ENCODE measurements around the gene CYBA.
"Not testable (repeated sequence)": the region's sequence is repeated elsewhere in the genome, so short reads cannot be mapped to it uniquely, and the experiment has no call there.

Gene CYBA

GRCh38 chr16:88614818-88615580 is 35.9 kb downstream of the CYBA start:
- FAIRE-seq, result no peak
- DNase-seq (ENCODE audit: insufficient read length, low spot score), result no peak
- no peak for TF ChIP-seq CTCF (IDR thresholded peaks at IDR 0.05; ENCODE audit: insufficient read depth, missing control alignments)

- DNase-seq (ENCODE audit: insufficient read length, low spot score) (no peak), FAIRE-seq (no peak)
- no peak for TF ChIP-seq CTCF (IDR thresholded peaks at IDR 0.05; ENCODE audit: insufficient read depth, missing control alignments)
These were observed 36.7 kb downstream of the CYBA start for GRCh38 chr16:88613911-88614817.

GRCh38 chr16:88613293-88613692 is 37.6 kb downstream of the CYBA start:
- no peak for TF ChIP-seq CTCF (IDR thresholded peaks at IDR 0.05; ENCODE audit: insufficient read depth, missing control alignments)

GRCh38 chr16:88610909-88611812 is 39.7 kb downstream of the CYBA start:
- no peak for TF ChIP-seq CTCF (IDR thresholded peaks at IDR 0.05; ENCODE audit: insufficient read depth, missing control alignments)
- DNase-seq (ENCODE audit: insufficient read length, low spot score), result no peak
- no peak for FAIRE-seq

More at GRCh38 chr16:88613293-88613692, 37.6 kb downstream of the CYBA start:
- DNase-seq (ENCODE audit: insufficient read length, low spot score), result no peak
- FAIRE-seq, result no peak

GRCh38 chr16:88610080-88610479 is 40.8 kb downstream of the CYBA start:
- no peak for TF ChIP-seq CTCF (IDR thresholded peaks at IDR 0.05; ENCODE audit: insufficient read depth, missing control alignments)
- FAIRE-seq (no peak), DNase-seq (ENCODE audit: insufficient read length, low spot score) (no peak)

GRCh38 chr16:88609426-88609825 is 41.4 kb downstream of the CYBA start:
- DNase-seq (ENCODE audit: insufficient read length, low spot score); FAIRE-seq: not testable (repeated sequence)

GRCh38 chr16:88608076-88608475 is 42.8 kb downstream of the CYBA start:
- DNase-seq (ENCODE audit: insufficient read length, low spot score), result no peak
- no peak for FAIRE-seq
- no peak for TF ChIP-seq CTCF (IDR thresholded peaks at IDR 0.05; ENCODE audit: insufficient read depth, missing control alignments)
